Mucosa of stomach (tissue), 1 donor: ENCODE data around the gene MRPL37.

Experiments
- H3K27me3 ChIP-seq: one replicate; pipeline ENCODE4 v1.7.0; 2013; ENCODE audit warnings: mild to moderate bottlenecking, low read length; ENCODE audit not compliant: control insufficient read depth, insufficient read depth
- H3K36me3 ChIP-seq: one replicate; pipeline ENCODE4 v1.7.0; 2013; ENCODE audit warnings: low read length; ENCODE audit not compliant: control insufficient read depth, insufficient read depth
- H3K4me1 ChIP-seq: one replicate; pipeline ENCODE4 v1.7.0; 2013; ENCODE audit warnings: mild to moderate bottlenecking, low read length; ENCODE audit not compliant: control insufficient read depth, insufficient read depth
- H3K4me3 ChIP-seq: one replicate; pipeline ENCODE4 v1.7.0; 2013; ENCODE audit warnings: low read length
- H3K9ac ChIP-seq: one replicate; pipeline ENCODE4 v1.7.0; 2013; ENCODE audit warnings: mild to moderate bottlenecking, low read length, moderate library complexity
- H3K9me3 ChIP-seq: one replicate; pipeline ENCODE4 v1.7.0; 2013; ENCODE audit warnings: mild to moderate bottlenecking, low read length, moderate library complexity; ENCODE audit not compliant: control insufficient read depth
- donor health status: Pancreatic carcinoma.

The MRPL37 gene

DNA sequence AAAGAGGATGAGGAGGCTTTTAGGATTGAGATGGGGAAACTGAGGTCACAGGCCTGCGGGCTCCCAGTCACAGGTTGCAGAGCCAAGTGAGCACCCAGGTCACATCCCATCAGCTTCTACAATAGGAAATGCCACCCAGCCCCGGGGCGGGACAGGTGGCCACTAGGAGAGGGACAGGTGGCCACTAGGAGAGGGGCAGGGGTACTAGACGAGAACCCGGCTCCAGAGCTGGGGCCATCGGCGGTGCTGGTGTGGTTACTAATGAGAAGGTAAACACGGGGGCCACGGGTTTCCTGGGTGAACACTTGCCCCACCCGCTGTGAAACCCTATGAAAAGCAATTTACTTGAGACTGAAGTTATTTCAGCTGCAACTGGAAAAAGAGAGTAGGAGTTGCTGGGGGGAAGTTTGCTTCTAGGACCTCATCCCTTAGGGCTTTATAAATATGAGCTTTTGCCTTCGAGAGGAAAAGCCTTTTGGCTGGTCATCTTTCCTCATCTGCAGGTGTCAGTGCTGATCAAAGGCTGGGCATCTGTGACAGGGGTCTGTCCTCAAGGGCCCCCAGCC lies 52.5 kb downstream of the MRPL37 start:
- no peak overlapping the region for H3K4me3 ChIP-seq
- H3K9ac ChIP-seq = no peak overlapping the region
- no peaks in the 10 kb centered on the region for H3K36me3 ChIP-seq
- H3K27me3 ChIP-seq = no peaks in the 10 kb centered on the region
- H3K4me1 ChIP-seq = no peaks in the 10 kb centered on the region
- H3K9me3 ChIP-seq = no peaks in the 10 kb centered on the region

DNA sequence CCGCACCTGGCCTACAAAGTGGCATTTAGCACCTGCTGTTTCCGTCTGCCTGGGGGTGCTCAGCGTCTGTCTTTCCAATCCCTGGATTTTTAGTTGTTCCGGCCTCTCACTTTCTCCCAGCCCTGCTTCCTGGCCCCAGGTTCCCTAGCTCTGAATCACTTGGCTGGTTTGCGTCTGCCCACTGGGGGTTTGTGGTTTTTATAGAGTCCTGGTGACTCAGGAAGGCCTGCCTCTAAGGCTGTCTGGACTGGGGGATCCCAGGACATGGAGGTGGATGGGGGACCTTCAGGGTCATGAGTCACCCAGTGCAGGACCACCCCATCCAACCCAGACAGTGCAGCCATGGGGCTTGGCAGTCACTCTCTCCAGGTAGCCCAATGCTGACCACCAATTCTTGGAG lies 53.5 kb downstream of the MRPL37 start:
- Histone ChIP-seq H3K4me3 (no peak overlapping the region), H3K36me3 (no peaks in the 10 kb centered on the region), H3K27me3 (no peaks in the 10 kb centered on the region), H3K9me3 (no peaks in the 10 kb centered on the region), H3K9ac (no peak overlapping the region), H3K4me1 (no peaks in the 10 kb centered on the region)

DNA sequence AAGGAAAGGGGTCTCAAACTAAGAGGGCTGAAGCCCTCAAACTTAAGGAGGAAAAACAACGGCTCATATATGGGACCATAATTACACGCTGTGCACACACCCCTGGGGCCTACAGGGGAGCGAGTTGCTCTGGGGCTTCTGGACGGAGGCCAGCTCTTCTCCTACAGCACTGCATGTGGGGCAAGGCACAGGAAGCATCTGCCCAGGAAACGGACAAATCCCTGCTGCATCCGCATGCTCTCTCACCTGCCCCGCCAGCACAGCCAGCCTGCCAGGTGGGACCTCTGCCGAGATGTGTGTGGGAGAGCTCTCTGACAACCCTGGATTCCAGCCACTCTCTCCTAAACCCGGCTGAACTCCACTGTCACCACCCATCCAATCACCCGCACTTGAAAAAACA lies 54.1 kb downstream of the MRPL37 start:
- H3K36me3 ChIP-seq = no peaks in the 10 kb centered on the region
- H3K27me3 ChIP-seq = no peaks in the 10 kb centered on the region
- no peak overlapping the region for H3K9ac ChIP-seq
- no peaks in the 10 kb centered on the region for H3K4me1 ChIP-seq
- H3K9me3 ChIP-seq = no peaks in the 10 kb centered on the region
- H3K4me3 ChIP-seq = no peak overlapping the region

DNA sequence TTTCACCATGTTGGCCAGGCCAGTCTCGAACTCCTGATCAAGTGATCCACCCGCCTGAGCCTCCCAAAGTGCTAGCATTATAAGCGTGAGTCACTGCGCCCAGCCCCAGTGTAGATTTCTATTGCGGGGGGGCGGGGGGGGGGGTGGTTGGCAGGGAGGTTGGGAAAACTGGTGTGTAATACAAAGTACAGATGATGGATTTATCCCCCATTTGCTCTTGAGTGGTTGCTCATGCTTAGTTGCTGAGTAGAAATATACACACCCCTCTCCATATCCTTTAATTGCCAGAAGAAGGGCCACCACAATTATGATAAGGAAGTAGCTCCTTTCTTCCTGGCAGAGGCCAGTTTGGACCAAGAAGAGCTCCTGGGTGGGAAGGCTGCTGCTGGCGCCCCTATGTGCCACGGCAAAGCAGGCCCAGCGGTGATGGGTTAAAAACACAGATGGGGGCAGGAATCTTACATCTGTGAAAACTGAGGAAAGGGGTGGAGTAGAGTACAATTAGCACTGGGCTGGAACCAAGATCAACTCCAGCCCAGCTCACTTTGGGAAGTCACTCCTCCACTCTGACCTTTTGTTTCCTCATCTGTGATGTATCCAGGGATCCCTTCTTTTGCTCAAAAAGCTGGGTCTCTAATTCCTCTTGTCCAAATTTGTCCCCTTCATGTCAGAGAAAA lies 55.2 kb downstream of the MRPL37 start:
- no peaks in the 10 kb centered on the region for H3K9me3 ChIP-seq
- H3K27me3 ChIP-seq = no peaks in the 10 kb centered on the region
- H3K9ac ChIP-seq = no peak overlapping the region
- H3K4me1 ChIP-seq = peaks cover 4% of the 10 kb centered on the region
- H3K36me3 ChIP-seq = no peaks in the 10 kb centered on the region
- H3K4me3 ChIP-seq = no peak overlapping the region

DNA sequence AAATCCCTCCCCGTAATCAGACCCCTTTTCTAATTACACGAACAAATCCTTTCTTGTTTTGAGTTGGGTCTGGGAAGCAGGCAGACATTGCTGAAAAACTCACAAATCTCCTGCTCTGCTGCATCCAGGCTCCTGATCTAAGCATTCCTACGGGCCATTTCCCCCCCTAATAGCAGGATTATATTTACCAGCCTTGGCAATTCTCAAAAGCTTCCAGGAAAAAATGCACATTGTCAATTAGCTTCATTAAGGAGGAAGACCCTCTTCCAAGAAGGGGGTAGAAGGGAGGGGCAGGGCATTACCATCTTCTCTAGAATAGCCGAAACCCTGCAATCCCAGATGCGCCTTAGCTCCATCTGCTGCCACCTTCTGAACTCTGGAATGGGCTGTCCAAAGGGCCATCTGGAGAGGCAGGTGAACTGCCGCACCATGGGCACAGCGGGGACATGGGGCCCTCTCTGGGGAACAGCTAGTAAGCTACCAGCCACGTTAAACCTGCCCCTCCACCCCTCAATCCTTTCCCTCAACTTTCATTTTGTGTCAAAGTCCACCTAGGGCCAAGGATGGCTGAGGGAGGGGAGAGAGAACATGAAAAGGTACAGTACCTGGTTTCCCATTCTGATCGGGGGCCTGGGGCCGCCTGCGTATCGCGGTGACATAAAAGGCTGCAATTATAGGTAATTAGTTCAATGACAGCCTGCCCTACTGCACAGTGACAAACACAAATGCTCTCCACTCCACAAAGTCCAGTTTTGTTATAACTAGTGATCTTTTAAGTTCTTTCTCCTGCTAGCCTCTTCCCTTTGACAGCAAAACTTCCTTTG lies 56.8 kb downstream of the MRPL37 start:
- H3K9ac ChIP-seq = no peak overlapping the region

DNA sequence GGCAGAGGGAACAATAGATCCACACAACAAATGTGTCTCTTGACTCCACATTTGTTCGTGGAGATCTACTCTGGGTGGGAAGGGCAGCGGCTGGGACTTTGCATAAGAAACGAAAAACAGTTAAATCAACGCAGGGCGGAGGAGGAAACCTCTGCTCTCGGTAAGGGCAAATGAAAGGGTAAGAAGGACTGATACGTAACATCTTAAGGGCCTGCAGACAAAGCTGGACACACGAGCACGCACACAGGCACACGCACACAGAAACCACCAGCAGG lies 57.3 kb downstream of the MRPL37 start:
- Histone ChIP-seq H3K27me3 (no peaks in the 10 kb centered on the region), H3K4me1 (peaks cover 13% of the 10 kb centered on the region), H3K36me3 (no peaks in the 10 kb centered on the region), H3K4me3 (no peak overlapping the region), H3K9ac (no peak overlapping the region), H3K9me3 (no peaks in the 10 kb centered on the region)

More for the DNA sequence above, 56.8 kb downstream of the MRPL37 start:
- no peaks in the 10 kb centered on the region for H3K27me3 ChIP-seq
- H3K4me1 ChIP-seq = peaks cover 13% of the 10 kb centered on the region
- no peaks in the 10 kb centered on the region for H3K36me3 ChIP-seq
- no peaks in the 10 kb centered on the region for H3K9me3 ChIP-seq
- H3K4me3 ChIP-seq = no peak overlapping the region

DNA sequence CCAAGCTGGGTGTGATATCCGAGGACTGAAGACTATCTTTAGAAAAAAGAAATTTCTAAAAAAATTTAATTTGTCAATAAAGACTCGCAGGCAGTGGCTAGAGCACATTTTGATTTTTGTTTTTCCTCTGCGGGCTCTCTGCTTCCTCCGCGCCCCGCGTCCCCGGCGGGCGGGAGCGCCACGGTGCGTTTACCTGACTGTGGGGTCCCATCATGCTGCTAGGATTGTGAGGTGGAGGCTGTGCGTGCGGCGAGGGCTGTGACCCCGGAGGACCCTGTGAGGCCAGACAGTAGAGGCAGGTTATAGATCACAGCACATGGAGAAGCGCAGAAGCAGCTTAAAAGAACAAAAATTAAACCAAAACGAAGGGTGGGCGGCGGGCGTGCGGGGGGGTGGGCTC lies 57.9 kb downstream of the MRPL37 start:
- H3K9me3 ChIP-seq = no peaks in the 10 kb centered on the region
- no peak overlapping the region for H3K9ac ChIP-seq
- H3K27me3 ChIP-seq = no peaks in the 10 kb centered on the region
- no peaks in the 10 kb centered on the region for H3K36me3 ChIP-seq
- H3K4me1 ChIP-seq = peaks cover 13% of the 10 kb centered on the region
- no peak overlapping the region for H3K4me3 ChIP-seq

DNA sequence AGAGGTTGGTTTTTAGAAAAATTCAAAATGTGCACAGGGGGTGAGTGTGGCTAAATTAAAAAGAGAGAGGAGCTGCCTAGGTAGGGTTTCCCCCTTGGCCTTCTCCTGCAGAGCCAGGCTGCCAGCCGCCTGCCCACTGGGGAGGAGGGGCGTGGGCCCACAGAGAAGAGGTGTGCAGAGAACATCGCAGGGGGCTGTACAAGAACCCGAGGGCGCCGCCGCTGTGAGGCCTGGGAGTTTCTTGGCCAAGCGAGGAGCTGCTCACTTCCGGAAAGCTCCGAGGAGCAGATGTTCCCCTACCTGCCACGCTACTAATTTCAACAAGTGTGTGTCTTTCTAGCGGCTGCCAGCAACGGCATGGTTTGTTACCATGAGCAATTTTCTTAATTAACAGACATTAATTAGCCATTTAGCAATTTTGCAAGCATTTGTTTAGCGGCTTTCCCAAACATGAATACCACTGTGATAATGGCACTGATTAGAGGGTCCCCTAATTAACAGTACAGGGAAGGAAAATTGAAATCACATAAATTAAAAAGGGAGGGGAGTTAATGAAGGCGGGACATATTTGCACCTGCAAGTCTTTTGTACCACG lies 59.7 kb downstream of the MRPL37 start:
- H3K4me3 ChIP-seq = no peak overlapping the region
- no peak overlapping the region for H3K9ac ChIP-seq

DNA sequence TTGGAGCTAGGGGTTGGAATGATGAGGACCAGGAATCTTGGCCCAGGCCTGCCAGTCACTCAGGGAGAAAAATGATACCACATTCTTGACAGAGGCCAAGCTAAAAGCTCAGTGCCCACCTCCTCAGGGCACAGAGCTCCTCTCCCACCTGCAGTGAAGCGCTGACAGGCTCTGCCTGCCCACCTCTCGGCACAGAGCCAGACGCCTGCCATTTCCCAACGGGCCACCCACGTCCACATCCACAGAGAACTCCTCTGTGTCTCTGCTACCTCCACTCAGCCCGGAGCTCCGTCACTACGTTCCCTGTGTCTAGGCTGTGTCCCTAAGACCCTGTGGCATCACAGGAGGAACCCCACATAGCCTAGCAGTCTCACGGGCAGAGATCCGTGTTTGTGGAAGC lies 60.8 kb downstream of the MRPL37 start:
- Histone ChIP-seq H3K9me3 (no peaks in the 10 kb centered on the region), H3K4me3 (no peak overlapping the region), H3K36me3 (no peaks in the 10 kb centered on the region), H3K27me3 (no peaks in the 10 kb centered on the region), H3K4me1 (peaks cover 32% of the 10 kb centered on the region), H3K9ac (no peak overlapping the region)

More for the DNA sequence above, 59.7 kb downstream of the MRPL37 start:
- Histone ChIP-seq H3K36me3 (no peaks in the 10 kb centered on the region), H3K4me1 (peaks cover 21% of the 10 kb centered on the region), H3K27me3 (no peaks in the 10 kb centered on the region), H3K9me3 (no peaks in the 10 kb centered on the region)

DNA sequence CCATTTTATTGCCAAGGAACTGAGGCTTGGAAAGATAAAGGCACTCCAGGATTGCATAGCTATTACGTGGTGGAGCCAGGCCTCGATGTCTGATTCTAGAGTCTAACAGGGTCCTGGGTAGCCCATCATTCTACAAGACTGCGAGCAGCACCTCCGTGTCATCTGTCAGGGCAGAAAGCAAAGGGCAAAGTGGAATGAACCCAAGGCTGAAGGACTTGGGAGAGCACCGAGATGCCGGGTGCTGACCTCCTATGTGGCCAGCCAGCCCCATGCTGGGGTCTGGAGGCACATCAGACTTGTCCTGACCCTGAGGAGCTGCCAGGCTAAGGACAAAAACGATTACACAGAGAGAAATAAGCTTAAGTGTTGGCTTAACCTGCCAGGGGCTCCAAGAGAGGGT lies 62.3 kb downstream of the MRPL37 start:
- no peak overlapping the region for H3K9ac ChIP-seq
- H3K9me3 ChIP-seq = no peaks in the 10 kb centered on the region
- no peak overlapping the region for H3K4me3 ChIP-seq
- no peaks in the 10 kb centered on the region for H3K36me3 ChIP-seq
- no peaks in the 10 kb centered on the region for H3K27me3 ChIP-seq
- H3K4me1 ChIP-seq = peaks cover 44% of the 10 kb centered on the region

DNA sequence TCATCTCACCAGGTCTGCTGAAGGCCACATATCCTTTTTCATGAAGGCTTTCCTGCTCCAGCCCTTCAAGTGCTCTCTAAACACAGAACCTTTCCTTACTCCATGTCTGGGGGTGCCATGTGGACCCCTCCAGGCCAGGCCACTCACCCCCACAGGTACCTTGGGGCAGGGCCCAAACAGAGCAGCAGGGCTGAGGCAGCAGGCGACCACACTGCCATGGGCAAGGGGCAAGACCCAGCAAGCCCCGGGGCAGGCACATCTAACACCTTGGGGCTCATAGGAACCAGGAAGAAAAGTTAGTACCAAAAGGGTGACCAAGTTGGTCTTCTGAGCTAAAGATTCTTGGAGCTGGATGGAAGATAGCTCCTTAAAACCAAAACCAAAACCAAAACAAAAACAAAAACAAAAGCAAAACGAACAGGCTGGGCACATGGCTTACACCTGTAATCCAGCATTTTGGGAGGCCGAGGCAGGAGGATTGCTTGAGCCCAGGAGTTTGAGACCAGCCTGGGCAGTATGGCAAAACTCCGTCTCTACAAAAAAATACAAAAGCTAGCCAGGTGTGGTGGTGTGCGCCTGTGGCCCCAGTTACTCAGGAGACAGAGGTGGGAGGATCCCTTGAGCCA lies 63.7 kb downstream of the MRPL37 start:
- Histone ChIP-seq H3K27me3 (no peaks in the 10 kb centered on the region), H3K4me3 (no peak overlapping the region), H3K36me3 (no peaks in the 10 kb centered on the region), H3K9me3 (no peaks in the 10 kb centered on the region), H3K4me1 (peaks cover 44% of the 10 kb centered on the region), H3K9ac (no peak overlapping the region)

DNA sequence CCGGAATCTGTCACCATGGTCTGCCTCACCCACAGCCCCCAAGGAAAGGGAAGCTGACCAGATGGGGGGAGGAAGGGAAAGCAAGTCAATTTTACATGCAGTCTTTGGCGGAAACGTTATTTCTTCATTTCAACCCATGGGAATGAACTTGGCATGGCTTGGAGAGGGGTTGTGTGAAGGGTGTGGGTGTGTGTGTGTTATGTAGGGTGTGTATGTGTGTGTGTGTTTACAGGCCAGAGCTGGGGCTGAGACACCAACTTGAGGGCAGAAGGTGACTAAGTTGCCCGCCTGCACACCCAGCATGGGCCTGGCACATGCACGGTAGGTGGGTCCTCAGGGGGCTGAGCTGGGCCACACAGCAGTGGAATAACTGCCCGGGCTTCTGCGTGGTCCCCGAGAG lies 65.2 kb downstream of the MRPL37 start:
- H3K36me3 ChIP-seq = no peaks in the 10 kb centered on the region
- no peak overlapping the region for H3K9ac ChIP-seq
- no peaks in the 10 kb centered on the region for H3K9me3 ChIP-seq
- H3K4me1 ChIP-seq = peaks cover 50% of the 10 kb centered on the region
- no peaks in the 10 kb centered on the region for H3K27me3 ChIP-seq
- no peak overlapping the region for H3K4me3 ChIP-seq
